ENCODE results near the gene COL27A1.

GRCh38 chr9:114149181-114149580 lies 6.2 kb upstream of the COL27A1 start:
- no peak for TF ChIP-seq POLR2A (IDR thresholded peaks at IDR 0.05; ENCODE audit: low read depth, low read length)
- no peak for TF ChIP-seq POLR2AphosphoS5 (IDR thresholded peaks at IDR 0.05; ENCODE audit: low read depth, low read length)
- no peak for TF ChIP-seq SPI1 (IDR thresholded peaks at IDR 0.05; ENCODE audit: low read depth, low read length)
- TF ChIP-seq TAF1 (IDR thresholded peaks at IDR 0.05; ENCODE audit: low read depth, low read length): no peak
- no peak for TF ChIP-seq POU2F2 (IDR thresholded peaks at IDR 0.05; ENCODE audit: low read depth, low read length)
